RPMI8226 (cell line): ENCODE measurements around the gene INPP5J.

Source experiments
- DNase-seq: peaks from one replicate; pipeline ENCODE4 v3.0.0-alpha.2; 2015

INPP5J gene

GRCh38 chr22:31127181-31127772 lies 4.5 kb downstream of the INPP5J start:
- DNase-seq = no peak

GRCh38 chr22:31128156-31128555 lies 5.4 kb downstream of the INPP5J start:
- no peak for DNase-seq

DNA sequence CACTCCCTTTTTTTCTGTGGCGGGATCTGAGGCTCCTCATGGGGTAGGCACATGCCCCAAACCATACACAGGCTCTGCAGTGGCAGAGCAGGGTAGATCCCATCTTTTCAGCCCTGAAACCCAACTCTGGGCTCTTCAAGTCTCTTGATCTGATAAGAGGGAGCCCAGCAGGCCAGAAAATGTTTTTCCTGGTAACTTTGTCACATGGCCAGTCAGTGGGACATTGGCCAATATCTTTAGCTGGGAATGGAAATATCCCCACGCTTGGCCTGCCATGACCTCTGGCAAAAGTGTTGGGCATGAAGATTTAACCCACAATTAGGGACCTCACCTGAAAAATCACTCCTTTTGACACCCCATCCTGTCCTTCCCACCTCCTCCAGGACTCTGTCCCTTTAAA lies 8.1 kb downstream of the INPP5J start:
- DNase-seq = no peak

DNA sequence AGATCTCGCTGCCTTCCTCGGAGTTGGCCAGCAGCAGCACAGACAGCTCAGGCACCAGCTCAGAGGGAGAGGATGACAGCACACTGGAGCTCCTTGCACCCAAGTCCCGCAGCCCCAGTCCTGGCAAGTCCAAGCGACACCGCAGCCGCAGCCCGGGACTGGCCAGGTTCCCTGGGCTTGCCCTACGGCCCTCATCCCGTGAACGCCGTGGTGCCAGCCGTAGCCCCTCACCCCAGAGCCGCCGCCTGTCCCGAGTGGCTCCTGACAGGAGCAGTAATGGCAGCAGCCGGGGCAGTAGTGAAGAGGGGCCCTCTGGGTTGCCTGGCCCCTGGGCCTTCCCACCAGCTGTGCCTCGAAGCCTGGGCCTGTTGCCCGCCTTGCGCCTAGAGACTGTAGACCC lies 11.1 kb downstream of the INPP5J start:
- DNase-seq = no peak

GRCh38 chr22:31134688-31135087 lies 11.9 kb downstream of the INPP5J start:
- no peak for DNase-seq

- DNase-seq = no peak
Observed at GRCh38 chr22:31135706-31136105, 12.9 kb downstream of the INPP5J start.

GRCh38 chr22:31136155-31136554 lies 13.4 kb downstream of the INPP5J start:
- no peak for DNase-seq

- DNase-seq = no peak
Observed at GRCh38 chr22:31136711-31137110, 13.9 kb downstream of the INPP5J start.

- no peak for DNase-seq
Observed at GRCh38 chr22:31137721-31138120, 15.0 kb downstream of the INPP5J start.

DNA sequence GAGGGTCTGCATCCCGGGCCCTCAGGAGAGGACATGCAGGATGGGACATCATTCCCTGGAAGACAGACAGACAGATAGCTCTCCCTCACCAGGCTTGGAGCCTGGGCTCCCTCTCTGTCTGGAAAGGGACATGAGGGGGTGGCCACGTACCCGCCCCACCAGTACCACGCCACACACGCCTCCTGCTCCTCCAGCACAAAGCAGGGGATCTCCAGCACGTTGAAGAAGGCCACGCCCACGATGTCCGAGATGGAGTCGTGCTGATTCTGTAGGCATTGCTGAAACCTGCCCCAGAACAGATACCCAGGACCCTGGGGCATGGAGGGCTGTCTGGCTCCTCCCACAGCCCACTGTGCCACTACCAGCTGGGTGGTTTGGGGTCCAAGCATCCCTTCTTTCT lies 15.4 kb downstream of the INPP5J start:
- DNase-seq = no peak

DNA sequence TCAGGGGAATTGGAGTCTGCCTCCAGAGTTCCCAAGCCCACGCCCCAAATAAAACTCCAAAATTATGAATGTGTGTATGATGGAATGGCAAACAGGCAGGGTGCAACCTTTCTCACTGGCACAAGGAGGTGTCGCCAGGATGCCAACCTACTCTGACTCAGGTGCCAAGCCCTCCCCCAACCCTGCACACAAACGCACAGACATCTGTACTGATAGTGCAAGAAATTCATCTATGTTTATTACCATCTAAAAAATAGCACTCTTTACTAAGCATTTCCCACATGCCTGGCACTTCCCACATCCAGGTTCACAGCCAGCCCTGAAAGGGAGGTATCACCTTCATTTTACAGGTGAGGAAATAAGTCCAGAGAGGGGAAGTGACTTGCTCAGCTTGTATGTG lies 16.3 kb downstream of the INPP5J start:
- DNase-seq = no peak

- DNase-seq = no peak
Observed at GRCh38 chr22:31139866-31140716, 17.3 kb downstream of the INPP5J start, which contains the start of gene PLA2G3. Gene PLA2G3, minus strand, starts transcription at chr22:31140508. Its CDS starts 154 bp downstream, at chr22:31140354.

DNA sequence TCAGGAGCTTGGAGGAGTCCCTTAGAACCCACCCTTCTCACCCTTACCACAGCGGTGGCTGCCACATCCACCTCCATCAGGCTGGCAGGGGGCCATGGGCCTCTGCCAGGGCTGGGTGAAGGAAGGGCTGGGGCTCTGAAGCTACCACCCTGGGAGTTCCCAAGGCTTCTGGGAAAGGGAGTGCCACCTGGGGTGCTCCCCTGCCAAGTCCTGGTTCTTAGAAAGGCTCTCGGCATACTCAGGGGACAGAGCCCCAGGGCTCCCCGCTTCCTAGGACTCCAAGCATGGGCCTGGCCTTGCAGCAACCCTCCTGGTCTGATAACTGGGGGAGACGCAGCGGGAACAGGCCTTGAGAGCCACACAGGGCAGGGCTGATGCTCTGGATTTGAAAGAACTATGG lies 18.0 kb downstream of the INPP5J start:
- DNase-seq = no peak

GRCh38 chr22:31141551-31141950 lies 18.8 kb downstream of the INPP5J start:
- no peak for DNase-seq

GRCh38 chr22:31142285-31142684 lies 19.5 kb downstream of the INPP5J start:
- DNase-seq = no peak

DNA sequence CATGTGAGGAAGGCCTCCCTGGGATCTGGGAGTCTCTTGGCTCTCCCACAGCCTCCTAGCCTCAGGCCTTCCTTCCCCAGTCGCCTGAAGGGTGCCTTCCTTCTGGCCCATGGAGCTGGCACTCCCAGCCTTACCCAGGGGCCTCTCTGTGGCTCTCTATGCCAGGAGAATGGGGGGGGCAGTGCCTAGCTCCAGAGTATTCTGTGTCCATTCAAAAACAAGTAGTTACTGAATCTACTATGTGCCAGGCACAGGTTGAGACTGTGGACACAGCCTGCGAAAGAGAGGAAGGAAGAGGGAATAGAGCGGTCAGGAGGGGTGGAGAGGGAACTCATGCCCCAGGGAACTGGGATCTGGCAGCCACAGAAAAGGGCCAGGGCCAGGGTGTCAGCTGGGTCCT lies 20.3 kb downstream of the INPP5J start:
- DNase-seq = no peak

DNA sequence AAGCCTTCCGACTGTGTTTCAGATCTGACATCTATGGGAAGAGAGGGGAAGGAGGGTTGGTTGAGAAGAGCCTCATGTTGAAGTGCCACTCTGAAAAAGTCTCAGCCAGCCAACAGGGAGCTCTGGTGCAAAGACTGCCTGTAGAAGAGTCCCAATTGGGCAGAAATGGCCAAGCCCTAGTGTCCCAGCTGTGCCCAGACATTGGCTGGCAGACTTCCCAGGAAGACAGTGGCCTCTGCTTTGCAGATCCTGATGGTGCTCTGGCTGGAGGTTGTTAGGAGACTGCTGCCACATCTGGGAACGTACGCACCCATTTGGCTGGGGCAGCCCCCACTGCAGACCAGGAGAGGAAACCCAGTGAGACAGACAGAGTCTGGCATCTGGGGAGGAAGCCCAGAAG lies 20.8 kb downstream of the INPP5J start:
- DNase-seq = no peak

- no peak for DNase-seq
Observed at GRCh38 chr22:31144223-31144622, 21.5 kb downstream of the INPP5J start.

- no peak for DNase-seq
Observed at GRCh38 chr22:31148488-31148887, 25.7 kb downstream of the INPP5J start.

GRCh38 chr22:31148953-31149627 lies 26.3 kb downstream of the INPP5J start:
- DNase-seq = peak; percentile 64

DNA sequence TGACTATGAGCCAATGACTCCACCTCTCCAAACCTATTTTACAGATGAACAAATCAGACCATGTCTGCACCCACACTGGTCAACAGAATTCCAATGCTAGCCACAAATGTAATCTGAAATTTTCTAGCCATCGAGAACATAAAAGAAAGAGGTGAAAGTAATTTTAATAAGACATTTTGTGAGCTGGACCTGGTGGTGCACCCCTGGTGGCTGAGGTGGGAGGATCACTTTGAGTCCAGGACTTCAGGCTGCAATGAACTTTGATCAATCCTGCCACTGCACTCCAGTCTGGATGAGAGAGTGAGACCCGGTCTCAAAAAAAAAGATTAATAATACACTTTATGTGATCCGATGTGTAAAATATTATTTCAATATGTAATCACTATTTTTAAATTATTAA lies 27.8 kb downstream of the INPP5J start:
- DNase-seq = no peak

GRCh38 chr22:31151872-31152271 lies 29.1 kb downstream of the INPP5J start:
- DNase-seq = no peak

DNA sequence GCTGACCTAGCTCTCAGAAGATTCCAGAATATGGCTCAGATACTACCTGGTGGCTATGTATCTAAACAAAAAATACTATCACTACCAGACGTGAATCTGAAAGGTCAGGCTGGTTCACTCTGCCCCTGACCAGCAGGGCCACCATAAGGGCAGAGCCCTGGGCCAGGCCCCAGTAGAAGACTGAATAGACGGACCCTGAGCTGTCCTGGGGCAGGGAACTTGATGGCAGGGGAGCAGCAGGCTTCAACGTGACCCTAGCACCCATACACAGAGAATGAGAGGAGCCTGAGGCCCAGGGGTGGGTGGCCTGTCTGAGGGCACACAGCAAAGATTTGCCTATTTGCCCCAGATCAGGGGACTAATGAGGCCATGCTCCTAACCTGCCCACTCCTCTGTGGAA lies 30.6 kb downstream of the INPP5J start:
- DNase-seq = no peak

- no peak for DNase-seq
Observed at GRCh38 chr22:31154975-31155374, 32.2 kb downstream of the INPP5J start.
